Neural cell (in vitro differentiated cells): ENCODE measurements around the gene TNFAIP8. TPM values are rescaled to one million over a fixed set of nuclear protein-coding genes. Genes with fewer than 3 reads are reported as not detected.
"Not testable (repeated sequence)": the region's sequence is repeated elsewhere in the genome, so short reads cannot be mapped to it uniquely, and the experiment has no call there.

Source experiments
- H2AFZ ChIP-seq: fragments of 200-600, 300-800 bp; sonication (generic), shearing (Covaris generic); 2 replicates; pipeline ENCODE4 v1.6.0; 2014; ENCODE audit warnings: low read depth, mild to moderate bottlenecking, antibody characterized with exemption, low read length, moderate library complexity
- H3F3A ChIP-seq: fragments of 200-600 bp; shearing (Covaris generic); 2 replicates; pipeline ENCODE4 v1.6.1; 2016; ENCODE audit warnings: mild to moderate bottlenecking, moderate library complexity, mixed read lengths, antibody characterized with exemption, low read length; ENCODE audit not compliant: insufficient read depth, poor library complexity, severe bottlenecking
- H3K27ac ChIP-seq: fragments of 200-600, 300-800 bp; sonication (generic), shearing (Covaris generic); 2 replicates; pipeline ENCODE4 v1.5.1; 2014; ENCODE audit warnings: mild to moderate bottlenecking, low read length, moderate library complexity
- H3K27me3 ChIP-seq: fragments of 300-800, 200-600 bp; sonication (generic), shearing (Covaris generic); 2 replicates; pipeline ENCODE4 v1.6.0; 2014; ENCODE audit warnings: mild to moderate bottlenecking, low read depth, low read length, moderate library complexity; ENCODE audit not compliant: insufficient read depth
- H3K36me3 ChIP-seq: fragments of 300-800, 200-600 bp; sonication (generic), shearing (Covaris generic); 2 replicates; pipeline ENCODE4 v1.5.1; 2014; ENCODE audit warnings: mild to moderate bottlenecking, antibody characterized with exemption, low read length, moderate library complexity; ENCODE audit not compliant: insufficient read depth
- H3K4me2 ChIP-seq: fragments of 300-800, 200-600 bp; sonication (generic), shearing (Covaris generic); 2 replicates; pipeline ENCODE4 v1.6.0; 2014; ENCODE audit warnings: mild to moderate bottlenecking, low read length
- H3K4me3 ChIP-seq: fragments of 300-800, 200-600 bp; sonication (generic), shearing (Covaris generic); 2 replicates; pipeline ENCODE4 v1.5.1; 2014; ENCODE audit warnings: mild to moderate bottlenecking, low read length, moderate library complexity
- H3K79me2 ChIP-seq: fragments of 200-600 bp; shearing (Covaris generic); replicated peaks from 2 replicates; pipeline ENCODE4 v1.6.0; 2014; ENCODE audit warnings: mild to moderate bottlenecking, low read length, moderate library complexity; ENCODE audit not compliant: insufficient read depth
- H3K9ac ChIP-seq: fragments of 300-800, 200-600 bp; sonication (generic), shearing (Covaris generic); 2 replicates; pipeline ENCODE4 v1.6.1; 2016; ENCODE audit warnings: mild to moderate bottlenecking, low read length, mixed read lengths
- H3K9me2 ChIP-seq: fragments of 200-600 bp; shearing (Covaris generic); 2 replicates; pipeline ENCODE4 v1.6.1; 2016; ENCODE audit warnings: mild to moderate bottlenecking, low read length, mixed read lengths; ENCODE audit not compliant: insufficient read depth
- H3K9me3 ChIP-seq: fragments of 200-600, 300-800 bp; sonication (generic), shearing (Covaris generic); 2 replicates; pipeline ENCODE4 v1.6.1; 2016; ENCODE audit warnings: mild to moderate bottlenecking, mixed run types, low read length, moderate library complexity, mixed read lengths
- H4K20me1 ChIP-seq: fragments of 200-600 bp; shearing (Covaris generic); 2 replicates; pipeline ENCODE4 v1.6.1; 2016; ENCODE audit warnings: mild to moderate bottlenecking, mixed run types; ENCODE audit not compliant: insufficient read depth
- CTCF ChIP-seq: fragments of 450-650 bp; IDR thresholded peaks from 2 replicates; pipeline ENCODE4 v1.5.1; 2014; ENCODE audit warnings: antibody characterized with exemption, mild to moderate bottlenecking, moderate library complexity; ENCODE audit not compliant: poor library complexity, severe bottlenecking
- EP300 ChIP-seq: fragments of 450-650 bp; conservative IDR thresholded peaks from 2 replicates; pipeline ENCODE4 v1.6.1; 2014; ENCODE audit warnings: antibody characterized with exemption, mild to moderate bottlenecking, moderate library complexity; ENCODE audit not compliant: poor library complexity, severe bottlenecking
- EZH2 ChIP-seq: fragments of 200-600, 300-800 bp; shearing (Covaris generic), sonication (generic); IDR thresholded peaks from 2 replicates; pipeline ENCODE4 v1.6.1; 2014; ENCODE audit warnings: antibody characterized with exemption, low read length, borderline replicate concordance, mild to moderate bottlenecking; ENCODE audit not compliant: insufficient read depth, poor library complexity, severe bottlenecking
- MXI1 ChIP-seq: fragments of 450-650 bp; conservative IDR thresholded peaks from 2 replicates; pipeline ENCODE4 v1.6.1; 2014; ENCODE audit warnings: antibody characterized with exemption, mild to moderate bottlenecking; ENCODE audit not compliant: poor library complexity, severe bottlenecking
- POLR2AphosphoS5 ChIP-seq: IDR thresholded peaks from 2 replicates; pipeline ENCODE4 v1.6.1; 2012
- RAD21 ChIP-seq: fragments of 450-650 bp; conservative IDR thresholded peaks from 2 replicates; pipeline ENCODE4 v1.6.1; 2014; ENCODE audit warnings: antibody characterized with exemption, mild to moderate bottlenecking, moderate library complexity
- SMC3 ChIP-seq: fragments of 450-650 bp; conservative IDR thresholded peaks from 2 replicates; pipeline ENCODE4 v1.6.1; 2014; ENCODE audit warnings: antibody characterized with exemption, mild to moderate bottlenecking, moderate library complexity; ENCODE audit not compliant: poor library complexity
- TAF1 ChIP-seq: IDR thresholded peaks from 2 replicates; pipeline ENCODE4 v1.6.1; 2012; ENCODE audit warnings: low read depth
- polyA plus RNA-seq: library from polyadenylated mRNA; depleted of rRNA; stranded (reverse); fragments of >200 nt; gene quantifications from 2 replicates; pipeline ENCODE4 v1.2.3, GENCODE V29; 2014
- TF ChIP-seq, protein P1 (sequence below): IDR thresholded peaks from 2 replicates; pipeline ENCODE4 v1.6.1; 2012; ENCODE audit warnings: borderline replicate concordance

TNFAIP8 gene
- polyA plus RNA-seq, 1 donor from 2014 or later: 0.26 TPM

DNA sequence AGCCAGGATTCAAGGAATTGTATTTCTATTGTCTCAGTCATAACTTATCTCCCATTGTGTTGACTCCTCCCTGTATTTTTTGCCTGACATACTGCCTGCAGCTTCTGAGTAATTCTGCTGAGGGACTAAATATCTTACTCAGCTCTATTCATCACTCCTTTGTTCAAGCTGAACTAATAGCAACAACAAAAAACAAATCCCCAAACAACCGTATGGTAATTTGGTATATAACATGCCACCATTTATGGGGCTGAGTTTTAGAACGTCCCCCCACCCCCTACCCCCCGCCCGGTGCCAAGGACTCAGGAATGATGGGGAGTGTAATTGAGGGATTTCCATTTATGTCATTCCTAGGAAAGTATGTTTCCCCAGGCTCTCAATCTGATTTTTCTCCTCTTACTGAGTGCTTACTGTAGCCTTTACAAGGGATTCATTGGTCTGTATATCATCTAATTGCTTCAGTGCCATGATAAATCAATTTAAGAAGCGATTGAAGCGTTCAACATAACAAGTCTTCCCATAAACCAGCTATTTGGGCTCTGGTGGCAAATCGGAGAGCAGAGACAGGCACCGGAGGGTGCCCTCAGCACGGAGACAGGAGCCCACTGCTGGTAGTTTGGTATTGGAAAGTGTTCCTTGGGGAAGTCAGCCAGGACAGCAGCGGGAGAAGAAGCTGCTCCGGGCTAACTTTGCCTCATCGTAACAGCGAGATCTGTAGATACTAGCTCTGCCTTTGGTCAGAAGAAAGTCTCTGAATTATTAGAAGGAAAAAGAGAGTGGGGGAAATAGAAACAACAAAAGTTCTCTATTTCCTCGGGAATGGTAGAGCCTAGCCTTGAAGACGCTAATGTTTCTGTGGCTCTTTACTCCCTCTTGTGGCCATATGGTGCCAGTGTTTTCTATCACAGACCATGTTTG lies 55.8 kb downstream of the TNFAIP8 start:
- H3K27ac ChIP-seq: no peak overlapping the region
- no peaks in the 10 kb centered on the region for H3K9me3 ChIP-seq
- H3K27me3 ChIP-seq: no peaks in the 10 kb centered on the region
- peak overlapping the region; percentile 63 for H3K4me2 ChIP-seq
- no peaks in the 10 kb centered on the region for H4K20me1 ChIP-seq
- H2AFZ ChIP-seq: peak overlapping the region; percentile 25
- peak overlapping the region; percentile 65 for H3K4me3 ChIP-seq
- no peaks in the 10 kb centered on the region for H3F3A ChIP-seq
- H3K9me2 ChIP-seq: no peaks in the 10 kb centered on the region
- no peak overlapping the region for H3K9ac ChIP-seq
- H3K36me3 ChIP-seq: no peaks in the 10 kb centered on the region
- H3K79me2 ChIP-seq: no peaks in the 10 kb centered on the region
- TF ChIP-seq TAF1: no peak
- peak; percentile 96 for TF ChIP-seq CTCF
- TF ChIP-seq EZH2: no peak
- TF ChIP-seq SMC3: peak; percentile 87
- TF ChIP-seq POLR2AphosphoS5: no peak
- TF ChIP-seq RAD21: peak; percentile 91
- TF ChIP-seq, protein P1, sequence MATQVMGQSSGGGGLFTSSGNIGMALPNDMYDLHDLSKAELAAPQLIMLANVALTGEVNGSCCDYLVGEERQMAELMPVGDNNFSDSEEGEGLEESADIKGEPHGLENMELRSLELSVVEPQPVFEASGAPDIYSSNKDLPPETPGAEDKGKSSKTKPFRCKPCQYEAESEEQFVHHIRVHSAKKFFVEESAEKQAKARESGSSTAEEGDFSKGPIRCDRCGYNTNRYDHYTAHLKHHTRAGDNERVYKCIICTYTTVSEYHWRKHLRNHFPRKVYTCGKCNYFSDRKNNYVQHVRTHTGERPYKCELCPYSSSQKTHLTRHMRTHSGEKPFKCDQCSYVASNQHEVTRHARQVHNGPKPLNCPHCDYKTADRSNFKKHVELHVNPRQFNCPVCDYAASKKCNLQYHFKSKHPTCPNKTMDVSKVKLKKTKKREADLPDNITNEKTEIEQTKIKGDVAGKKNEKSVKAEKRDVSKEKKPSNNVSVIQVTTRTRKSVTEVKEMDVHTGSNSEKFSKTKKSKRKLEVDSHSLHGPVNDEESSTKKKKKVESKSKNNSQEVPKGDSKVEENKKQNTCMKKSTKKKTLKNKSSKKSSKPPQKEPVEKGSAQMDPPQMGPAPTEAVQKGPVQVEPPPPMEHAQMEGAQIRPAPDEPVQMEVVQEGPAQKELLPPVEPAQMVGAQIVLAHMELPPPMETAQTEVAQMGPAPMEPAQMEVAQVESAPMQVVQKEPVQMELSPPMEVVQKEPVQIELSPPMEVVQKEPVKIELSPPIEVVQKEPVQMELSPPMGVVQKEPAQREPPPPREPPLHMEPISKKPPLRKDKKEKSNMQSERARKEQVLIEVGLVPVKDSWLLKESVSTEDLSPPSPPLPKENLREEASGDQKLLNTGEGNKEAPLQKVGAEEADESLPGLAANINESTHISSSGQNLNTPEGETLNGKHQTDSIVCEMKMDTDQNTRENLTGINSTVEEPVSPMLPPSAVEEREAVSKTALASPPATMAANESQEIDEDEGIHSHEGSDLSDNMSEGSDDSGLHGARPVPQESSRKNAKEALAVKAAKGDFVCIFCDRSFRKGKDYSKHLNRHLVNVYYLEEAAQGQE: no peak

GRCh38 chr5:119412279-119413227 lies 56.7 kb downstream of the TNFAIP8 start:
- Histone ChIP-seq H3K9ac (no peak overlapping the region), H3K36me3 (no peaks in the 10 kb centered on the region), H3K4me3 (peak overlapping the region; percentile 65), H3K9me3 (no peaks in the 10 kb centered on the region), H3K79me2 (no peaks in the 10 kb centered on the region), H3K9me2 (no peaks in the 10 kb centered on the region), H3K4me2 (no peak overlapping the region), H4K20me1 (no peaks in the 10 kb centered on the region), H2AFZ (no peak overlapping the region), H3K27ac (no peak overlapping the region), H3F3A (no peaks in the 10 kb centered on the region), H3K27me3 (no peaks in the 10 kb centered on the region)
- no peak for TF ChIP-seq EP300
- no peak for TF ChIP-seq MXI1

GRCh38 chr5:119414124-119414734 lies 58.4 kb downstream of the TNFAIP8 start:
- not testable (repeated sequence) for H3K9me2 ChIP-seq, H3K9me3 ChIP-seq, H2AFZ ChIP-seq, H3K9ac ChIP-seq, H3K27ac ChIP-seq, H3K27me3 ChIP-seq, H4K20me1 ChIP-seq, H3K36me3 ChIP-seq, H3K79me2 ChIP-seq, H3F3A ChIP-seq, H3K4me2 ChIP-seq, H3K4me3 ChIP-seq
